Sigmoid colon (tissue), 7 donors: ENCODE measurements around the gene HOXD12. TPM values are rescaled to one million over a fixed set of nuclear protein-coding genes. Genes with fewer than 3 reads are reported as not detected.
A peak's percentile ranks its signal among the peaks of the same experiment; 100 is the strongest.

Source experiments
- DNase-seq: peaks from one replicate; pipeline ENCODE4 v3.0.0-alpha.2; 2019
- H3K27ac ChIP-seq, 4 donors: fragments of 200-600 bp; sonication (generic); one replicate each; pipeline ENCODE4 v1.5.1; 2016 to 2019; ENCODE audit warnings: mild to moderate bottlenecking in 1 of 4
- H3K27me3 ChIP-seq, 3 donors: fragments of 200-600 bp; sonication (generic); one replicate each; pipeline ENCODE4 v1.5.1; 2019; ENCODE audit warnings: mild to moderate bottlenecking in 1 of 3
- H3K36me3 ChIP-seq, 4 donors: fragments of 200-600 bp; sonication (generic); one replicate each; pipeline ENCODE4 v1.5.1; 2016 to 2019
- H3K4me1 ChIP-seq, 4 donors: fragments of 200-600 bp; sonication (generic); one replicate each; pipeline ENCODE4 v1.5.1; 2017 to 2019
- H3K4me3 ChIP-seq, 4 donors: fragments of 200-600 bp; sonication (generic); one replicate each; pipeline ENCODE4 v1.5.1; 2017 to 2019; ENCODE audit warnings: mild to moderate bottlenecking in 2 of 4, moderate library complexity in 1 of 4
- H3K9me3 ChIP-seq, 4 donors: fragments of 200-600 bp in 3 of 4; sonication (generic) in 3 of 4; one replicate each; pipeline versions ENCODE4 v1.5.1 to v1.6.1; 2013 to 2019
- CTCF ChIP-seq, 4 experiments: fragments of 450-650 bp in 3 of 4; fragments of 200-600 bp in 1 of 4; IDR thresholded peaks; one replicate each; pipeline ENCODE4 v1.5.1; 2016 to 2019; ENCODE audit warnings: antibody characterized with exemption in 4 of 4, mild to moderate bottlenecking in 3 of 4, moderate library complexity in 2 of 4
- EP300 ChIP-seq, 4 donors: sonication (generic); formaldehyde crosslinking; IDR thresholded peaks; one replicate each; pipeline ENCODE4 v1.6.1; 2017; ENCODE audit warnings: antibody characterized with exemption in 4 of 4
- POLR2A ChIP-seq, 2 donors: fragments of 450-650 bp; IDR thresholded peaks; one replicate each; pipeline ENCODE4 v1.6.1; 2016; ENCODE audit warnings: antibody characterized with exemption in 2 of 2, mild to moderate bottlenecking in 2 of 2, moderate library complexity in 2 of 2
- POLR2AphosphoS5 ChIP-seq, 4 donors: sonication (generic); formaldehyde crosslinking; IDR thresholded peaks; one replicate each; pipeline ENCODE4 v1.6.1; 2017; ENCODE audit warnings: antibody characterized with exemption in 4 of 4
- WGBS, 2 donors: extraction: QIAGEN DNeasy Blood & Tissue Kit; methylation state at CpG; one replicate each; pipeline ENCODE4 v1.1.7; 2013; 5-methylcytosine and 5-hydroxymethylcytosine counted together
- intact Hi-C: fragments of 100-400 bp; cut with DNase I; formaldehyde crosslinking; loops from one replicate; pipeline ENCODE4 v1.15.1; 2023
- polyA plus RNA-seq, 3 donors: library from polyadenylated mRNA; stranded (reverse); fragments of 200-250 nt; gene quantifications; one replicate each; pipeline ENCODE4 v1.2.3, GENCODE V29; 2013
- total RNA-seq, 4 donors: library from RNA; depleted of rRNA; stranded (reverse); fragments of >200 nt; gene quantifications; one replicate each; pipeline ENCODE4 v1.1.0, GENCODE V29; 2016
- donor health status: healthy with polysubstance abuse.
- donor health status: Bipolar disorder and iron deficiency.
- donor health status: healthy.

Gene HOXD12
- total and polyA plus RNA-seq, 7 donors = 0.15 to 1.8 (median 1.5) TPM; not detected in 3

- DNase-seq = no peak
Measured at GRCh38 chr2:176067589-176068418, 31.8 kb upstream of the HOXD12 start.

DNA sequence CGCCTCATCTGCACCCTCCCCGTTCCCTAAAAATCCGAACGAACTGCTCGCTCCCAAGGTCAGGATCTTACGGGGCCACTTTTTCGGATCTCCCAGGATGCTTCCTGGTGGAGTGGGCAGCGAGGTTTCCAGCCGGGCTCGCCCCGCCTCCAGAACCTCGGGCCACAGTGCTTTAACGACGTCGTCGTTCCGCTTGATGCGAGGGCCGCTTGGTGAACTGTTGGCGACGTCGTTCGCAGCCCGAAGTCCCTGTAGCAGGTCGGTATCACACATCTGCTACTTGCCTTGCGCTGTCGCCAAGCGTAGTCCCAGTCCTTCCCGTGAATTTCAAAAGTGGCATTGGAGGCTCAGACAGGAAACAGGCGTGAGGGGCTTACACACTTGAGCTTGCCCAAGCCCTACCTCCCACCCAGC, 31.2 kb upstream of the HOXD12 start:
- Histone ChIP-seq H3K27me3 (peaks cover 0 to 72% (median 11%) of the 10 kb centered on the region in 3 donors), H3K36me3 (no peaks in the 10 kb centered on the region), H3K9me3 (no peaks in the 10 kb centered on the region), H3K27ac (no peak overlapping the region), H3K4me1 (no peaks in the 10 kb centered on the region), H3K4me3 (no peak overlapping the region)
- TF ChIP-seq POLR2A (IDR thresholded peaks at IDR 0.05) = no peak
- no peak for TF ChIP-seq CTCF (IDR thresholded peaks at IDR 0.05)
- TF ChIP-seq EP300 (IDR thresholded peaks at IDR 0.05) = no peak
- TF ChIP-seq POLR2AphosphoS5 (IDR thresholded peaks at IDR 0.05) = no peak
- no peak for DNase-seq
- intact Hi-C loops = no loop called here
- whole genome bisulfite sequencing, 2 donors = 4 to 9% methylated on average over 30 of the region's 30 CpGs

More at GRCh38 chr2:176067589-176068418, 31.8 kb upstream of the HOXD12 start:
- Histone ChIP-seq H3K27me3 (peaks cover 0 to 66% (median 11%) of the 10 kb centered on the region in 3 donors), H3K36me3 (no peaks in the 10 kb centered on the region), H3K9me3 (no peaks in the 10 kb centered on the region), H3K27ac (no peak overlapping the region), H3K4me1 (no peaks in the 10 kb centered on the region), H3K4me3 (peak overlapping the region in 2 of 4 donors; percentile 12 to 18)
- no peak for TF ChIP-seq POLR2A (IDR thresholded peaks at IDR 0.05)
- 8 to 14% methylated on average over 38 of the region's 38 CpGs for WGBS, 2 donors
- intact Hi-C loops = no loop called here

GRCh38 chr2:176071330-176072291, 28.0 kb upstream of the HOXD12 start:
- intact Hi-C loops = no loop called here
- no peak overlapping the region for H3K27ac ChIP-seq
- 23% methylated on average over 58 of the region's 58 CpGs for WGBS, 2 donors
- DNase-seq = no peak
- H3K36me3 ChIP-seq = no peaks in the 10 kb centered on the region
- H3K9me3 ChIP-seq = no peaks in the 10 kb centered on the region
- H3K4me3 ChIP-seq = no peak overlapping the region
- TF ChIP-seq POLR2A (IDR thresholded peaks at IDR 0.05) (no peak), POLR2AphosphoS5 (IDR thresholded peaks at IDR 0.05) (no peak)
- no peaks in the 10 kb centered on the region for H3K4me1 ChIP-seq
- H3K27me3 ChIP-seq = peaks cover 8 to 100% (median 21%) of the 10 kb centered on the region in 3 donors

- no peak for DNase-seq
- TF ChIP-seq POLR2AphosphoS5 (IDR thresholded peaks at IDR 0.05) = no peak
- no peak for TF ChIP-seq POLR2A (IDR thresholded peaks at IDR 0.05)
- TF ChIP-seq EP300 (IDR thresholded peaks at IDR 0.05) = no peak
- TF ChIP-seq CTCF (IDR thresholded peaks at IDR 0.05) = no peak
- Histone ChIP-seq H3K4me1 (no peaks in the 10 kb centered on the region), H3K9me3 (no peaks in the 10 kb centered on the region), H3K4me3 (no peak overlapping the region), H3K36me3 (no peaks in the 10 kb centered on the region), H3K27me3 (peaks cover 8 to 100% (median 24%) of the 10 kb centered on the region in 3 donors), H3K27ac (no peak overlapping the region)
- WGBS, 2 donors = 46 to 49% methylated on average over 5 of the region's 5 CpGs
- intact Hi-C loops = no loop called here
Measured at GRCh38 chr2:176072292-176072669, 27.3 kb upstream of the HOXD12 start.

DNA sequence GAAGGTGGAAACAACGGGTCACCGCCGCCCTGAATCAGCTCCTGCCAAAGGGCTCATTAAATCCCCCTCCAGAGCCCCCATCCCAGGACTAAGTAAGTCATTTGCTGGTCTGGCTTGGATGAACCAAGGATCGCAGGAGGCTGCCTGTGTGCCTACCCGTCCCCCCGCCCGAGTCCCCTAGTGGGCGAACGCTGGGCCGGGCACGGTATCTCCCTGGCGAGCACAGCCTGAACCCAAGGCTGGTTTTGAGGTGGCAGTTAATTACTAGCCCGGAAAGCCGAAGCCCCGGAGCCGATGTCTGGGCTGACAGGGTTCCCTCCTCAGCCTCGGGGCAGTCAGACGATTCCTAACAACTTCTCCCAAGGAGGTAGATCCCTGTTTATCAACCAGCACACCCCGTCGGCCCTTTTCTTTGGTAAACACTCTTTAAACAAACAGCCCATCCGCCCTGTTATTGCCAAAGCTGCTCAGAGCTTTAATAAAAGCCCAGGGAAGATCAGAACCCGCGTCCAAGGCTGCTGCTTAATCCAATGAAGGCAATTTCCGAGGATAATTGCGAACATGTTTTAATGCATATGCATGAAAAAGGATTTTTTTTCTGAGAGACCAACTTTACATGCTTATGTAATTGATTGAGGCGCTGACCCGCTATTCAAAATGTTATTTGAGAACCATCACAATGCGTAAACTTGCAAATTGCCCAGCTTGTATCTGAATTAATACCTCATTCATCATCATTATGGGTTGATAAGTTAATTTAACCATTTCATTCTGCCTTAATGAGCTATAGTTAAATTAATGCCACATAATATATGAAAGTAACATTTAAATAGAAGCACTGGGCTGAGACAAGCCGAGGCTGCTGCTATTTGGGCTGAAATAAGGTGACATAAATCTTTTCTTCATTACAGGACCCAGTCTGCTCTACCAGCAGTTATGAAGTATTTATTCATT, 26.4 kb upstream of the HOXD12 start:
- no peak for TF ChIP-seq POLR2A (IDR thresholded peaks at IDR 0.05)
- TF ChIP-seq POLR2AphosphoS5 (IDR thresholded peaks at IDR 0.05) = no peak
- TF ChIP-seq EP300 (IDR thresholded peaks at IDR 0.05) = no peak
- no peak for TF ChIP-seq CTCF (IDR thresholded peaks at IDR 0.05)
- Histone ChIP-seq H3K27me3 (peaks cover 8 to 100% (median 24%) of the 10 kb centered on the region in 3 donors), H3K36me3 (no peaks in the 10 kb centered on the region), H3K9me3 (no peaks in the 10 kb centered on the region), H3K4me3 (no peak overlapping the region), H3K27ac (no peak overlapping the region), H3K4me1 (no peaks in the 10 kb centered on the region)
- intact Hi-C loops = no loop called here
- no peak for DNase-seq
- WGBS, 2 donors = 7 to 11% methylated on average over 29 of the region's 29 CpGs
